GM19468 (cell line): Measurements from ENCODE around the gene CLSTN1.

Source experiments
- ATAC-seq: cut with Tn5 transposase; IDR thresholded peaks from one replicate; pipeline ENCODE4 v1.9.1; 2021; ENCODE audit warnings: mild to moderate bottlenecking, moderate library complexity, moderate number of reproducible peaks; ENCODE audit not compliant: unreplicated experiment; ENCODE audit errors: extremely low read depth

The CLSTN1 gene

GRCh38 chr1:9852410-9853248 lies 28.9 kb upstream of the CLSTN1 start:
- ATAC-seq: no peak

GRCh38 chr1:9852004-9852403 lies 28.2 kb upstream of the CLSTN1 start:
- no peak for ATAC-seq

GRCh38 chr1:9850442-9851162 lies 26.8 kb upstream of the CLSTN1 start:
- no peak for ATAC-seq

- ATAC-seq: no peak
These were observed 26.1 kb upstream of the CLSTN1 start for GRCh38 chr1:9849691-9850441.

- ATAC-seq: no peak
These were observed 24.3 kb upstream of the CLSTN1 start for GRCh38 chr1:9848022-9848421.

- no peak for ATAC-seq
These were observed 23.5 kb upstream of the CLSTN1 start for GRCh38 chr1:9847269-9847668.

- ATAC-seq: no peak
These were observed 22.9 kb upstream of the CLSTN1 start for GRCh38 chr1:9846611-9847171.

GRCh38 chr1:9845914-9846313 lies 22.1 kb upstream of the CLSTN1 start:
- ATAC-seq: no peak

GRCh38 chr1:9844756-9845155 lies 21.0 kb upstream of the CLSTN1 start:
- no peak for ATAC-seq

GRCh38 chr1:9844106-9844505 lies 20.3 kb upstream of the CLSTN1 start:
- ATAC-seq: no peak

GRCh38 chr1:9843576-9843945 lies 19.8 kb upstream of the CLSTN1 start:
- ATAC-seq: no peak

GRCh38 chr1:9842781-9843575 lies 19.2 kb upstream of the CLSTN1 start:
- no peak for ATAC-seq

GRCh38 chr1:9842073-9842711 lies 18.4 kb upstream of the CLSTN1 start:
- ATAC-seq: no peak

- no peak for ATAC-seq
These were observed 17.7 kb upstream of the CLSTN1 start for GRCh38 chr1:9841460-9841859.

- no peak for ATAC-seq
These were observed 16.4 kb upstream of the CLSTN1 start for GRCh38 chr1:9840176-9840575.

- no peak for ATAC-seq
These were observed 15.2 kb upstream of the CLSTN1 start for GRCh38 chr1:9838946-9839345.

- ATAC-seq: no peak
These were observed 12.8 kb upstream of the CLSTN1 start for GRCh38 chr1:9836632-9836960.

GRCh38 chr1:9835758-9836631 lies 12.2 kb upstream of the CLSTN1 start:
- no peak for ATAC-seq

GRCh38 chr1:9835404-9835757 lies 11.6 kb upstream of the CLSTN1 start:
- no peak for ATAC-seq
